ENCODE results near the gene SLC26A6. TPM values are rescaled to one million over a fixed set of nuclear protein-coding genes. Genes with fewer than 3 reads are reported as not detected.

SLC26A6 gene
- total RNA-seq, 2 donors from 2014 or later = 94.9 to 112 TPM

GRCh38 chr3:48681974-48682610, 46.8 kb upstream of the SLC26A6 start:
- no peak for TF ChIP-seq CTCF (IDR thresholded peaks at IDR 0.05)
- H3K27me3 ChIP-seq = no peaks in the 10 kb centered on the region
- H3K4me3 ChIP-seq = no peak overlapping the region
- H3K36me3 ChIP-seq = no peaks in the 10 kb centered on the region
- DNase-seq = no peak
- intact Hi-C loops (cut with DNase I) = loop anchor here (10.0 kb wide), 1 partner anchor 233 kb away; the partner anchor contains the start of gene ARIH2
- peaks cover 19% of the 10 kb centered on the region for H3K4me1 ChIP-seq
- no peak overlapping the region for H3K27ac ChIP-seq
- no peaks in the 10 kb centered on the region for H3K9me3 ChIP-seq
- no peak overlapping the region for H3K9ac ChIP-seq (ENCODE audit: low read depth in 2 of 2, low read length in 2 of 2)

DNA sequence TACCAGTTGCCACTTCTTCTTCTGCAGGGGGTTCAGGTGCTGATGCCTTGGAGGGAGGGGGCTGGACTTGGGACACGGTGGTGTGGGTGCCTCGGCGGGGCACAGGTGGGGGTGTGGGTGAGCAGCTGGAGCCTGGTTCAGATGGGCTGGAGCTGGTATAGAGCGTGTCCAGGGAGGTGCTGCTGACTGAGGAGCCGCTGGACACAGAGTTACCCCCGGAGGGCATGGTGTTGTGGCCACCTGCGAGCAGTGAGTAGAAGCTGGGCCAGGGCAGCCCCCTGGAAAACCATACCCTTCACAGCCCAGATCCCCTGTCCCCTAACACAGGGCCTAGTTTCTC, 46.2 kb upstream of the SLC26A6 start:
- Histone ChIP-seq H3K4me3 (no peak overlapping the region), H3K27ac (no peak overlapping the region), H3K9me3 (no peaks in the 10 kb centered on the region), H3K27me3 (no peaks in the 10 kb centered on the region), H3K4me1 (peaks cover 18% of the 10 kb centered on the region), H3K36me3 (no peaks in the 10 kb centered on the region), H3K9ac (ENCODE audit: low read depth in 2 of 2, low read length in 2 of 2) (no peak overlapping the region)
- TF ChIP-seq CTCF (IDR thresholded peaks at IDR 0.05) = no peak
- DNase-seq = no peak
- intact Hi-C loops (cut with DNase I) = loop anchor here (10.0 kb wide), 1 partner anchor 233 kb away; the partner anchor contains the start of gene ARIH2

DNA sequence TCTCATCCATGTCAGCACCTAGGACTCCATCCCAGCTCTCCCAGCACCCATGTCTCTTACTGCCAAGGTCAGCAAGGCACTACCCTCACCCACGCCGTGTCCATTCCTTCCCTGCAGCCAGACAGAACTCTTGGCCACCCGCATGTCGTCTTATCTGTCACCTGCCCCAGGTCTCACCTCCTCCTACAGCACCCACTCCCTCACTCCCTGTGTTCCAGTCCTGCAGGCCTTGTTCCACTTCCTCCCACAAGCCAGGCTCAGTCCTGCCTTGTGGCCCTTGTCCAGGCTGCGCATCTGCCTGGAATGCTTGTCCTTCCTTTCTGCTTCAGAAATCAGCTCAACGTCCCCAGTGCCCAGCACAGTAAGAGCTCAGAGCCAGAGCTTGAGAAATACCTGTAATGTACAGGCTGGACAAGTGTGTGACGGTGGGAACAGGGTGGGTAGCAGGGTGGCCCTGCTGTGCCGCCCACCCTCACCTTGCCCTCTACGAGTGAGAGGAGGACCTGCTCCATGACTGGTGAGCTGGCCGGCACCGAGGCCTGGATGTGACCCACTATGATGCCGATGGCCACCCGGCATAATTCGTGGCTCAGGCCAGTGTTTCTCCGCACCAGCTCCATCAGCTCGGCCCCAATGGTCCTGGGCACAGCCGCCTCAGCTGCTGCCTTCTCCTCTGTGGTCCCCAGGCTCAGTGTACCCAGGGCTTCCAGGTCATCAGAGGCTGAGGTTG, 45.7 kb upstream of the SLC26A6 start:
- Histone ChIP-seq H3K36me3 (no peaks in the 10 kb centered on the region), H3K9ac (ENCODE audit: low read depth in 2 of 2, low read length in 2 of 2) (no peak overlapping the region), H3K27ac (no peak overlapping the region), H3K9me3 (no peaks in the 10 kb centered on the region), H3K27me3 (no peaks in the 10 kb centered on the region), H3K4me3 (no peak overlapping the region), H3K4me1 (peaks cover 13% of the 10 kb centered on the region)
- TF ChIP-seq CTCF (IDR thresholded peaks at IDR 0.05) = no peak
- intact Hi-C loops (cut with DNase I) = loop anchor here (10.0 kb wide), 1 partner anchor 234 kb away; the partner anchor contains the start of gene ARIH2
- no peak for DNase-seq

DNA sequence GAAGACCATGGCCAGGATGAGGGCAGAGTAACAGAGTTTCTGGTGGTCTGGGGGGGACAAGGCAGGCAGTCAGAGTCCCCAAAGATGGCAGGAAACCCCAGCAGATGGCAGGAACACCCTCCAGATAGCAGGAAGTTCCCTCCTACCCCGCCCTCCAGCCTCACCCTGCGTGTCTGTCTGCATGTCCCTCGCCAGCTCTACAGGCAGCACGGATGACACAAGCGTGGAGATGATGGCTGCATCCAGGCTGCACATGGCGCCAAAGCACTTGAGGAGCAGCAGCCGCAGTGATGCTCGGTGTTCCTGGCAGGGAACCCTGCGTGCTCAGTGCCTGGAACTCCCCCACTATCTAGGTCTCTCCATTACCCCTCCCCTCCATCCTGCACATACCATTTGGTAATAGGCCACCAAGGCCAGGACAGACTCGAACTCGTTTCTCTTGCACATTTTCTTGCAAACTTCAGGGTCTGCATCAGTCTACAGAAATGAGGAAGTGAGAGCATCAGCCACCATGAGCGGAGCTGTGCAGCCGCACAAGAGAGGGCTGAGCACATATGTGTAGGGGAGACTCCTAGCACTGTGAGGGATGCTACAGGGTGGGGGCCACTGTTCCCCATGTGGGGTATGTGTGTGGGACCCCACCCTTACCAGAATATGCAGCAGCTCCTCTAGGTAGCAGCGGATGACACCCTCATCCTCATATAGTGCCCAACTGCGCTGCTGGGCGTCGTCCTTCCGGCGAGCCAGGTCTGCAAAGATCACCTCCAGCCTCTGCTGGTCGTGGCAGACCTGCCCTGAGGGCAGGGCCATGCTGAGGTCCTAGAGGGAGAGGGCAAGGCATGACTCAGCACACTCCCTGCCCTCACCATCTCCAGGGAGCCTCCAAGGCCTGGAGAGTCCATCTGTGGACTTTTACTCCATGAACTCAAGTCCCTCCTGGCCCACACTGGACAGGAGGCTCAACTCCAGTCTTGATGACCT, 44.4 kb upstream of the SLC26A6 start:
- H3K9me3 ChIP-seq = no peaks in the 10 kb centered on the region
- H3K36me3 ChIP-seq = no peaks in the 10 kb centered on the region
- no peak overlapping the region for H3K27ac ChIP-seq
- intact Hi-C loops (cut with DNase I) = loop anchor here (10.0 kb wide), 1 partner anchor 235 kb away; the partner anchor contains the start of gene ARIH2
- H3K4me3 ChIP-seq = no peak overlapping the region
- H3K27me3 ChIP-seq = no peaks in the 10 kb centered on the region
- no peak for DNase-seq
- no peak for TF ChIP-seq CTCF (IDR thresholded peaks at IDR 0.05)
- H3K4me1 ChIP-seq = peaks cover 12% of the 10 kb centered on the region
- H3K9ac ChIP-seq (ENCODE audit: low read depth in 2 of 2, low read length in 2 of 2) = no peak overlapping the region

Measured in colonic mucosa (tissue), 4 donors.